Endometrial microvascular endothelial cells (primary cell): ENCODE data around the gene TP53INP2. TPM values are rescaled to one million over a fixed set of nuclear protein-coding genes. Genes with fewer than 3 reads are reported as not detected.

ENCODE experiments used
- in situ Hi-C: cut with HindIII; loops from 2 replicates; pipeline ENCODE4 v1.10.0; 2017; ENCODE audit warnings: low sequenced_read_pairs, low pct_unique_long_range_greater_than_20kb; ENCODE audit errors: inconsistent ontology term
- total RNA-seq: library from RNA; depleted of rRNA; stranded (reverse); fragments of >200 nt; gene quantifications from one replicate; pipeline ENCODE4 v1.2.3, GENCODE V29; 2015; ENCODE audit errors: inconsistent ontology term

Gene TP53INP2
- total RNA-seq, 1 donor from 2014 or later: 5.4 TPM

GRCh38 chr20:34703424-34704176 is 544 bp upstream of the TP53INP2 start:
- in situ Hi-C loops: no loop called here

DNA sequence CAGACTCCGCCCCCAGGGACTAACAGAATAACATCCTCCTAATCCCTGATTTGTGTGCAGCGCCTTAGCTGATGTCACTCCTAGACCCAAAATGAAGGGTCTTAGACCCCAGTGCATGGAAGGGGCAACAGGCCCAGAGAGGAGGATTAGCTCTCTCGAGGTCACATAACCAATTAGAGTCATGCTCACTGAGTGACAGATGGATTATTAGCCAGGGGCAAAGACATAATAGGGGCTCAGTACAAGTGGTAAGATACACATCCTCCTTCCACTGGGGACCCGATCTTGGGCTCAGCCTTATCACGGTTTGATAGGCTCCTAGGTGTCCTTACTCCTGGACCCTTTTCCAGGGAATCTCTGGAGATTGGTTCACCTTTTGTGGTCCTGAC is 858 bp downstream of the TP53INP2 start:
- in situ Hi-C loops: no loop called here

- in situ Hi-C loops: no loop called here
These were observed 1.5 kb downstream of the TP53INP2 start for GRCh38 chr20:34705397-34706301.

DNA sequence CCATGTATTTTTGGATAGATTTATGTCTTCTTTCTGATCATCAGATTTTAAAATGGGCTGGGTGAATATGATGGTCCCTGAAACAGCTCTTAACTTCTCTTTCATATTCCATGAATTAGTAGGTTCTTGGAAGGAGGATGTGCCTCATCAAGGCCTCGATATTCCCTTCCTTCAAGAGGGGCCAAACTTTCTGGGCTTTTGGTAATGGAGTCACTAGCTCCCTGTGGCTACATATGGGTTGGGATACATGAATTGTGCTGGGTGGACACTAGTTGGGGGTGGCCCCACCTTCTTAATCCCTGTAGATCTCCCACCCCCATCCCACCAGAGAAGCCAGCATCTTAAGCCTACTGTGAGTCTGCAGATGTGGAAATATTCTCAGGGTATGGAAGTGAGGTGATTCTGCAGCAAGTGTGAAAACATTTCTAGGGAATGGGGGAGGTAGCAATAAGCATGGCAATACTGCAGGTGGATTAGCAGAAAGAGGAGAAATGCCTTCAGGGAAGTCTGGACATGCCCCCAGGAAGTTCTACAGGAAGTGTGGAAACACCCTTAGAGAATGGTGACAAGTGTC is 2.2 kb downstream of the TP53INP2 start:
- in situ Hi-C loops: no loop called here

DNA sequence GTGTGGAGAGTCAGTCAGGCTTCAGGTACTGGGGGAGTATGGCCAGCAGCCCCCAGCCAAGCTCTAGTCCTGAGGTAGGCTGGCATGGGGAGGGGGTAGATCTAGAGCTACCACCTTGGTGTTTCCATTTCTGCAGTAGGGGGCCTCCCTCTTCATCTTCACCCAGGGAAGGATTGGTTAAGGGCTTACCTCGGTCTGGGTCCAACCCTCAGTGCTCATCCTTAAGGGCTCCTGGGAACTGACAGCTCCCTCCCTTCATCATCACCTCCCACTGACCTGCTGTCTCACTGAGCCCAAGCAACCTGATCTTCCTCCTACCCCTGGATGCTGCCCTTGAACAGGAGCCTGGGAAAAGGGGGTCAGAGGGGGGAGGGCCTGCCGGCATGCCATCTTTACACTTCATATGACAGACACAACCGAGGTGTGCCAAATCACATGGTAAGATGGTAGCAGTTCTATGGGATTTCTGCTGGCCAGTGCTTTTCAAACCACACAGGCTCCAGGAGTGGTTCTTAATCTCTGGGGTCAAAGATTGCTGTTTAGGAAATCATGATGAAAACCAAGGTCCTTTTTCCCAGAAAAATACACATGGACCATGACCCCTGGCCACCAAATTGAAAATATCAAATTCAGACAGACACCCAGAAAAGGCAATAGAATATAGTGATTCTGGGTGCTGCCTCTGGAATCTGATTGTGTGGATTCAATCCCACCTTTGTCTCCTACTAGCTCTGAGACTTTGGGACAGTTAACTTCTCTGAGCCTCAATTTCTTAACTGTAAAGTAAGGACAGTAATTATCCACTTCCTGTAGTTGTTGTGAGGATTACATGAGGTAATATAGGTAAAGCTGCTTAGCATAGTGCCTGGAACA is 3.0 kb downstream of the TP53INP2 start:
- in situ Hi-C loops: no loop called here

DNA sequence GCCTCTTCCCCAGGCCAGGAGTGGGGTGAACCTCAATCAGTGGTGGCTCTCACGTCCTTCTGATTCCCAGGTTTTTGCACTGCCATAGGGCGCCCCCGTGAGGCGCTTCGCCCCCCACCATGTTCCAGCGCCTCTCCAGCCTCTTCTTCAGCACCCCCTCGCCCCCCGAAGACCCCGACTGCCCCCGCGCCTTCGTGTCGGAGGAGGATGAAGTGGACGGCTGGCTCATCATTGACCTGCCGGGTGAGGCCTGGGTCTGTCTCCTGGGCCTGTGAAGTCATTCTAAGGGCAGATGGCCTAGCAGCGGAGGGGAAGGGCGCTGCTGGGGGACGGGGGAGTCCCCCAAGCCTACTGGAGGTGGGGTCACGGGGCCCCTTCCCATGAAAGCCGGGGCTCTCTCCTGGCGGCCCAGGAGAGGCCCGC is 4.5 kb downstream of the TP53INP2 start:
- in situ Hi-C loops: no loop called here

- in situ Hi-C loops: no loop called here
These were observed 5.1 kb downstream of the TP53INP2 start for GRCh38 chr20:34709044-34709830.

GRCh38 chr20:34709831-34710567 is 5.9 kb downstream of the TP53INP2 start:
- in situ Hi-C loops: loop anchor here (5.0 kb wide), 1 partner anchor 173 kb away; no protein-coding TSS in a partner anchor

DNA sequence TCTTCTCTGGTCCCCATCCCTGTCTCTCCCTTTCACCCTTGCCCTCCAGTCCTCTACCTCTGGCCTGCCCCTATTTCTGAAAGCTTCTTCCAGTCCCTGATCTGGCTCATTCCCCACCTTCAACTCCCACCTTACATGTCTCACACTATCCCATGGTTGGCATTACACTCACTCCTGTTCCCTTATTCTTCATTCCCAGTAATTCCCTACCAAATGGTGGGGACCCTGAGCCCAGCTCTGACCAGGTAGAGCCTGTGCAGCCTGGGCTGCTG is 6.4 kb downstream of the TP53INP2 start:
- in situ Hi-C loops: loop anchor here (5.0 kb wide), 1 partner anchor 173 kb away; no protein-coding TSS in a partner anchor

- in situ Hi-C loops: loop anchor here (5.0 kb wide), 1 partner anchor 174 kb away; no protein-coding TSS in a partner anchor
These were observed 6.9 kb downstream of the TP53INP2 start for GRCh38 chr20:34710861-34711574.

GRCh38 chr20:34711813-34712430 is 7.8 kb downstream of the TP53INP2 start:
- in situ Hi-C loops: loop anchor here (5.0 kb wide), 1 partner anchor 175 kb away; no protein-coding TSS in a partner anchor

DNA sequence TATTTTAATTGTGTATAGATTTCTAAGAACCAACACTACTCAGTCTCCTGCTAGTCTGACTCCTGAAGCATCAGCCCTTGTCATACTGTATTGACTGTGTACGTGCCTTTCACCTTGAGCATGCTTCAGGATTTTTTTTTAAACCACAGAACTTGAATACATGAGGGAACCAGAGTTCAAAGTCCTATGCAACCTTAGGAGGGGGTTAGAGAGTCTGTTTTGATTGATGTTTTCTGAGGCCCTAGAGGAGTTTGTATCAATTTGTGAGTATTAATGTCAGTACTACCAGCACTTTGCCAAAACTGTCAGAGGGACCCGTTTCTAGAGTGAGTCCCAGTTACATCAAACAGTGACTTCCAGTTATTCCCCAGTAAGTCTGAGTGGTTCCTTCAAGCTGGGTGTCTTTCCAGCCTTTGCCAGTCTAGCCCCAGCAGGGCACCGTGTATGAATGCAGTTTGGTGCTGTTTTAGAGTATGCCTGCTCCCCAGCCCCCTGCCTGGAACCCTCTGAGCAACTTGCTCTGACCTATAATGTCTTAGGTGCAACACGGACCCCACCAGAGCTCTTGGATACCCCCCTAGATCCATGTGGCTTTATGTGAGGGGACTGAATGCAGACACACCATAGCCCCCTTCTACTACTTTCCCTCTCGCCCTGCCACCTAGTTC is 8.5 kb downstream of the TP53INP2 start:
- in situ Hi-C loops: loop anchor here (5.0 kb wide), 1 partner anchor 175 kb away; no protein-coding TSS in a partner anchor

GRCh38 chr20:34713194-34713943 is 9.2 kb downstream of the TP53INP2 start:
- in situ Hi-C loops: loop anchor here (5.0 kb wide), 1 partner anchor 176 kb away; no protein-coding TSS in a partner anchor

GRCh38 chr20:34713944-34714515 is 9.9 kb downstream of the TP53INP2 start:
- in situ Hi-C loops: loop anchor here (5.0 kb wide), 1 partner anchor 177 kb away; no protein-coding TSS in a partner anchor

GRCh38 chr20:34715384-34715783 is 11.2 kb downstream of the TP53INP2 start:
- in situ Hi-C loops: no loop called here
